NB4 (cell line): ENCODE data around the gene FARP1.

Experiments
- MYC ChIP-seq: IDR thresholded peaks from 2 replicates; pipeline ENCODE4 v1.6.1; 2011; ENCODE audit warnings: low read depth, low read length
- POLR2A ChIP-seq: IDR thresholded peaks from 2 replicates; pipeline ENCODE4 v1.6.1; 2011; ENCODE audit warnings: mild to moderate bottlenecking; ENCODE audit not compliant: insufficient read length; ENCODE audit errors: extremely low read depth
- TF ChIP-seq, protein P1 (sequence below): IDR thresholded peaks from one replicate; pipeline ENCODE4 v1.5.1; 2012; ENCODE audit warnings: low read depth, low read length
- TF ChIP-seq, protein P2 (sequence below): IDR thresholded peaks from 2 replicates; pipeline ENCODE4 v1.6.1; 2011; ENCODE audit warnings: low read depth, low read length

DNA sequence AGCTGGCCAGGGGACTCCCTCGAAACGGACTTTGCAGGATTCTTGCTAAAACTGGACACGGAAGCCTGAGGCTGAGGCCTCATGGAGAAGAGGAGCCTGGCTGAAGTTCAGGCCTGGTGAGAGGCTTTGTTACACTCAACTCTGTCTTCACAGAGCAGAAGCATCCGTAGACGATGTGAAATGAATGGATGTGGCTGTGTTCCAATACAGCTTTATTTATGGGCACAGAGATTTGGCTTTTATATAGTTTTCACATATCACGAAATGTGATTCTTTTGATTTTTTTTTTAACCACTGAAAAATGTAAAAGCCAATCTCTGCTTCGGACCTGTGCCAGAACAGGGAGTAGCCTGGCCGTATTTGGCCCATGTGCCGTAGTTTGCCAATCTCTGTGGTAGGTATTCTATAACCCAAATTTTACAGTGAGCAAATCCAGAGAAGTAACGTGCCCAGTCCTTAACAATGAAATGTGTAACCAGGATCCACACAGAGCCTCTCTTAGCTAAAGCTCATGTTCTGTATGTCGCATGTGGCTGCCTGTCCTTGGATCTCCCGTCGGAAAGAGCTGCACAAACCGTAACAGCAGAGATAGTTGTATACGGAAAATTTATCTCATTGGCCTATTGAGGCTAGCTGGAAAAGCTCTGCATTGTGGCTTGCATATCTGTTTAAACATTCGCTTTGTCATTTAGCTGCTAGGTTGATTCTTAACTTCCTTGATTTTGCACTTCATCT is 205.7 kb downstream of the FARP1 start:
- TF ChIP-seq POLR2A (no peak), MYC (no peak)
- TF ChIP-seq, protein P1, sequence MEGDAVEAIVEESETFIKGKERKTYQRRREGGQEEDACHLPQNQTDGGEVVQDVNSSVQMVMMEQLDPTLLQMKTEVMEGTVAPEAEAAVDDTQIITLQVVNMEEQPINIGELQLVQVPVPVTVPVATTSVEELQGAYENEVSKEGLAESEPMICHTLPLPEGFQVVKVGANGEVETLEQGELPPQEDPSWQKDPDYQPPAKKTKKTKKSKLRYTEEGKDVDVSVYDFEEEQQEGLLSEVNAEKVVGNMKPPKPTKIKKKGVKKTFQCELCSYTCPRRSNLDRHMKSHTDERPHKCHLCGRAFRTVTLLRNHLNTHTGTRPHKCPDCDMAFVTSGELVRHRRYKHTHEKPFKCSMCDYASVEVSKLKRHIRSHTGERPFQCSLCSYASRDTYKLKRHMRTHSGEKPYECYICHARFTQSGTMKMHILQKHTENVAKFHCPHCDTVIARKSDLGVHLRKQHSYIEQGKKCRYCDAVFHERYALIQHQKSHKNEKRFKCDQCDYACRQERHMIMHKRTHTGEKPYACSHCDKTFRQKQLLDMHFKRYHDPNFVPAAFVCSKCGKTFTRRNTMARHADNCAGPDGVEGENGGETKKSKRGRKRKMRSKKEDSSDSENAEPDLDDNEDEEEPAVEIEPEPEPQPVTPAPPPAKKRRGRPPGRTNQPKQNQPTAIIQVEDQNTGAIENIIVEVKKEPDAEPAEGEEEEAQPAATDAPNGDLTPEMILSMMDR, result no peak
- TF ChIP-seq, protein P2, sequence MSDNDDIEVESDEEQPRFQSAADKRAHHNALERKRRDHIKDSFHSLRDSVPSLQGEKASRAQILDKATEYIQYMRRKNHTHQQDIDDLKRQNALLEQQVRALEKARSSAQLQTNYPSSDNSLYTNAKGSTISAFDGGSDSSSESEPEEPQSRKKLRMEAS, result no peak
